Stomach (tissue), 9 donors: ENCODE measurements around the gene TLR2. TPM values are rescaled to one million over a fixed set of nuclear protein-coding genes. Genes with fewer than 3 reads are reported as not detected.

Experiments used
- DNase-seq, 2 donors: peaks; one replicate each; pipeline versions ENCODE4 v3.0.0 to v3.0.0-alpha.2; 2013 to 2019
- H3K27ac ChIP-seq, 5 donors: fragments of 200-600 bp in 4 of 5; sonication (generic) in 4 of 5; one replicate each; pipeline ENCODE4 v1.5.1; 2013 to 2019; ENCODE audit warnings: mild to moderate bottlenecking in 1 of 5, moderate library complexity in 1 of 5
- H3K27me3 ChIP-seq, 3 donors: fragments of 200-600 bp; sonication (generic); one replicate each; pipeline ENCODE4 v1.5.1; 2017 to 2019; ENCODE audit warnings: mixed run types in 1 of 3
- H3K36me3 ChIP-seq, 4 donors: fragments of 200-600 bp; sonication (generic); 1 replicate in 3 of 4; 2 replicates in 1 of 4; pipeline ENCODE4 v1.5.1; 2016 to 2019
- H3K4me1 ChIP-seq, 4 donors: fragments of 200-600 bp; sonication (generic); one replicate each; pipeline ENCODE4 v1.5.1; 2016 to 2019
- H3K4me3 ChIP-seq, 4 donors: fragments of 200-600 bp; sonication (generic) in 3 of 4; one replicate each; pipeline ENCODE4 v1.5.1; 2016 to 2019; ENCODE audit warnings: mild to moderate bottlenecking in 1 of 4
- H3K9me3 ChIP-seq, 4 donors: fragments of 200-600 bp; sonication (generic); one replicate each; pipeline ENCODE4 v1.5.1; 2016 to 2019
- EP300 ChIP-seq: sonication (generic); formaldehyde crosslinking; IDR thresholded peaks from one replicate; pipeline ENCODE4 v1.6.1; 2017; ENCODE audit warnings: antibody characterized with exemption
- POLR2A ChIP-seq, 4 donors: fragments of 450-650 bp; IDR thresholded peaks; one replicate each; pipeline ENCODE4 v1.6.1; 2016; ENCODE audit warnings: antibody characterized with exemption in 4 of 4, control low read depth in 2 of 4, mild to moderate bottlenecking in 1 of 4, moderate library complexity in 1 of 4
- POLR2AphosphoS5 ChIP-seq, 3 donors: sonication (generic); formaldehyde crosslinking; IDR thresholded peaks; one replicate each; pipeline ENCODE4 v1.6.1; 2016; ENCODE audit warnings: antibody characterized with exemption in 3 of 3
- WGBS, 5 donors: extraction: QIAGEN DNeasy Blood & Tissue Kit in 3 of 5; methylation state at CpG; one replicate each; pipeline versions ENCODE4 v1.1.5 to v1.1.7; 2013 to 2018; 5-methylcytosine and 5-hydroxymethylcytosine counted together
- intact Hi-C: fragments of 100-400 bp; cut with DNase I; formaldehyde crosslinking; loops from one replicate; pipeline ENCODE4 v1.15.1; 2023; ENCODE audit warnings: low total_unique reads
- polyA plus RNA-seq, 3 donors: library from polyadenylated mRNA; stranded (reverse); fragments of 200-250 nt; gene quantifications; one replicate each; pipeline ENCODE4 v1.2.3, GENCODE V29; 2013
- total RNA-seq, 5 donors: library from RNA; depleted of rRNA; stranded (reverse); fragments of >200 nt; gene quantifications; one replicate each; pipeline versions ENCODE4 v1.1.0 to v1.2.3, GENCODE V29; 2014 to 2016
- TF ChIP-seq, protein P1 (sequence below), 7 experiments: fragments of 450-650 bp in 4 of 7; fragments of 200-600 bp in 3 of 7; sonication (generic) in 3 of 7; IDR thresholded peaks; one replicate each; pipeline ENCODE4 v1.5.1; 2016 to 2019; ENCODE audit warnings: antibody characterized with exemption in 7 of 7, control low read depth in 2 of 7, mild to moderate bottlenecking in 1 of 7
- donor health status: healthy with polysubstance abuse.
- donor health status: Bipolar disorder and iron deficiency.
- donor health status: healthy.

The TLR2 gene
- total and polyA plus RNA-seq, 8 donors, result 0.29 to 35.0 (median 8.6) TPM

GRCh38 chr4:153710681-153711080 is 26.6 kb downstream of the TLR2 start:
- Histone ChIP-seq H3K27me3 (no peaks in the 10 kb centered on the region), H3K27ac (no peak overlapping the region), H3K9me3 (no peaks in the 10 kb centered on the region), H3K4me3 (no peak overlapping the region), H3K4me1 (no peaks in the 10 kb centered on the region), H3K36me3 (no peaks in the 10 kb centered on the region)
- no peak for DNase-seq
- TF ChIP-seq POLR2AphosphoS5 (IDR thresholded peaks at IDR 0.05) (no peak), EP300 (no peak), POLR2A (IDR thresholded peaks at IDR 0.05) (no peak)
- TF ChIP-seq, protein P1, sequence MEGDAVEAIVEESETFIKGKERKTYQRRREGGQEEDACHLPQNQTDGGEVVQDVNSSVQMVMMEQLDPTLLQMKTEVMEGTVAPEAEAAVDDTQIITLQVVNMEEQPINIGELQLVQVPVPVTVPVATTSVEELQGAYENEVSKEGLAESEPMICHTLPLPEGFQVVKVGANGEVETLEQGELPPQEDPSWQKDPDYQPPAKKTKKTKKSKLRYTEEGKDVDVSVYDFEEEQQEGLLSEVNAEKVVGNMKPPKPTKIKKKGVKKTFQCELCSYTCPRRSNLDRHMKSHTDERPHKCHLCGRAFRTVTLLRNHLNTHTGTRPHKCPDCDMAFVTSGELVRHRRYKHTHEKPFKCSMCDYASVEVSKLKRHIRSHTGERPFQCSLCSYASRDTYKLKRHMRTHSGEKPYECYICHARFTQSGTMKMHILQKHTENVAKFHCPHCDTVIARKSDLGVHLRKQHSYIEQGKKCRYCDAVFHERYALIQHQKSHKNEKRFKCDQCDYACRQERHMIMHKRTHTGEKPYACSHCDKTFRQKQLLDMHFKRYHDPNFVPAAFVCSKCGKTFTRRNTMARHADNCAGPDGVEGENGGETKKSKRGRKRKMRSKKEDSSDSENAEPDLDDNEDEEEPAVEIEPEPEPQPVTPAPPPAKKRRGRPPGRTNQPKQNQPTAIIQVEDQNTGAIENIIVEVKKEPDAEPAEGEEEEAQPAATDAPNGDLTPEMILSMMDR (IDR thresholded peaks at IDR 0.05), result no peak
- intact Hi-C loops, result no loop called here
- WGBS, 5 donors, result 79 to 96% (median 89%) methylated on average over 1 of the region's 1 CpG

DNA sequence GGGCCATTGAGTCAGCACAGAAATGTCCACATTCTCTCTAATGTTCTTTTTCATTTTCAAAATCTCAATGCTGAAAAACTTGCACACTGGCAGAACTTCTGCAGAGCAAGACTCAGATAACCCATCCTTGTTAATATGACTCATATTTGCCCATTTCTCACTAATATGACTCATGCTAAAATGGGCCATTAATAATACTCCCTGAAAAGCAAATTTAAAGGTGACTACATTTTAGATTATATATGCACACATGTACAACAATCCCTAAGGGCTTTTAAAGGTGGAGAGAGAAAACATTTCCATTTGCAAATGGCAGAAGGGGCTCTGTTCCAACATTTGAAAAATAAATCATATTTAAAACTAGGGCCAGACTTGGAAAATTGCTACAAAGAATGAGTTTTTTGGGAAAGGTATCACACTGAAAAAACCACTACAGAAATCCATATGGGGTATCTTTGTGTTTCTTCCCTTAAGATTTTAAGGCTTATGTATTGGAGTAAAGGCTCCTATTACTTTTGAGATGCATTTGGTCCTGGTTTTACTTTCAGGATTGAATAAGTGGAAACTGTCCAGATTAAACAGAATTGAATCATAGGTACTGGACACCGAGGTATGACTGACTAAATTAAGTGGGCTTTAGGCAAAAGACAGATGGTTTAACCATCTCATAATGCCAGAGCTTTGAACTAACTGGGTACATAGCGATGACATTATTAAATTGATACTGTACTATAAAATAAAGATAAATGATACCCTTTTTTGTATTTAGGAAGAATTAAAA is 30.0 kb downstream of the TLR2 start:
- intact Hi-C loops, result no loop called here
- H3K27me3 ChIP-seq, result no peaks in the 10 kb centered on the region
- peak in 1 of 2 donors; percentile 10 for DNase-seq
- H3K27ac ChIP-seq, result no peak overlapping the region
- H3K9me3 ChIP-seq, result no peaks in the 10 kb centered on the region
- H3K4me3 ChIP-seq, result no peak overlapping the region
- H3K36me3 ChIP-seq, result no peaks in the 10 kb centered on the region
- WGBS, 5 donors, result 71 to 81% (median 75%) methylated on average over 2 of the region's 2 CpGs
- TF ChIP-seq EP300, result no peak
- TF ChIP-seq, protein P1 (IDR thresholded peaks at IDR 0.05), result no peak
- TF ChIP-seq POLR2AphosphoS5 (IDR thresholded peaks at IDR 0.05), result no peak
- TF ChIP-seq POLR2A (IDR thresholded peaks at IDR 0.05), result no peak
- no peaks in the 10 kb centered on the region for H3K4me1 ChIP-seq

- no peaks in the 10 kb centered on the region for H3K27me3 ChIP-seq
- H3K4me3 ChIP-seq, result no peak overlapping the region
- intact Hi-C loops, result no loop called here
- no peaks in the 10 kb centered on the region for H3K4me1 ChIP-seq
- no peaks in the 10 kb centered on the region for H3K9me3 ChIP-seq
- no peaks in the 10 kb centered on the region for H3K36me3 ChIP-seq
- 56 to 92% (median 71%) methylated on average over 1 of the region's 1 CpG for WGBS, 5 donors
- TF ChIP-seq, protein P1 (IDR thresholded peaks at IDR 0.05), result no peak
- TF ChIP-seq POLR2AphosphoS5 (IDR thresholded peaks at IDR 0.05), result no peak
- no peak for TF ChIP-seq EP300
- no peak for TF ChIP-seq POLR2A (IDR thresholded peaks at IDR 0.05)
- H3K27ac ChIP-seq, result no peak overlapping the region
- DNase-seq, result no peak
Measured at GRCh38 chr4:153722036-153722435, 38.0 kb downstream of the TLR2 start.

DNA sequence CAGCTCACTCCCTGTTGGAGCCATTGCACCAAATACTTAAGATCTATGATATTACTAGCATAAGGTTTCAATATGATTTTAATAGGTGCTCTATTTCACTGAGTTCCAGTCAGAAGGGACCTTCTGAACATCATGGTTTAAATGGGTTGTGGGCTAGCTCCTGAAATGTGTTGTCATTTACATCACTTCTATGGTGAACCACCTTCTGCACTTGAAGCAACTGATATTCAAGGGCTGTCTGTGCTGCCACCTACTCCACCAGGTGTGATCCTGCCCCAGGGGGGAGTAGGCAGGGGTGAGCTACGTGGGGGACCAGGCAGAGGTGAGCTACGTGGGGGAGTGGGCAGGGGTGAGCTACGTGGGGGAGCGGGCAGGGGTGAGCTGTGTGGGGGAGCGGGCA is 40.5 kb downstream of the TLR2 start:
- Histone ChIP-seq H3K27me3 (no peaks in the 10 kb centered on the region), H3K27ac (no peak overlapping the region), H3K4me3 (no peak overlapping the region), H3K4me1 (no peaks in the 10 kb centered on the region), H3K36me3 (no peaks in the 10 kb centered on the region), H3K9me3 (no peaks in the 10 kb centered on the region)
- DNase-seq, result no peak
- intact Hi-C loops, result no loop called here
- TF ChIP-seq POLR2AphosphoS5 (IDR thresholded peaks at IDR 0.05), result no peak
- TF ChIP-seq, protein P1 (IDR thresholded peaks at IDR 0.05), result no peak
- TF ChIP-seq EP300, result no peak
- TF ChIP-seq POLR2A (IDR thresholded peaks at IDR 0.05), result no peak
- WGBS, 5 donors, result 80 to 89% (median 81%) methylated on average over 2 to 5 of the region's 5 CpGs
